ENCODE results near the gene SCYGR5.

- TF ChIP-seq CTCF (IDR thresholded peaks at IDR 0.05), result no peak
- TF ChIP-seq EP300 (IDR thresholded peaks at IDR 0.05), result no peak
Measured at GRCh38 chr2:227625420-227625819, 41.2 kb upstream of the SCYGR5 start.

All from suprapubic skin (tissue), 3 donors.